H1 (cell line): ENCODE results near the gene JAG1. TPM values are rescaled to one million over a fixed set of nuclear protein-coding genes. Genes with fewer than 3 reads are reported as not detected.

Experiments
- EZH2 ChIP-seq: fragments of 200-600 bp; sonication (generic); IDR thresholded peaks from 2 replicates; pipeline ENCODE4 v1.7.1; 2012; ENCODE audit warnings: low read depth, mild to moderate bottlenecking, moderate library complexity, low read length, inconsistent platforms; ENCODE audit not compliant: severe bottlenecking
- HDAC2 ChIP-seq, 2 experiments: fragments of 300-600 bp in 1 of 2; sonication (generic) in 1 of 2; IDR thresholded peaks; 2 replicates each; pipeline ENCODE4 v1.6.1; 2011 to 2012; ENCODE audit warnings: low read depth in 2 of 2, low read length in 2 of 2, mild to moderate bottlenecking in 2 of 2, moderate library complexity in 2 of 2, borderline replicate concordance in 1 of 2, inconsistent platforms in 1 of 2
- RNF2 ChIP-seq: fragments of 200-900, 300-1000 bp; sonication (generic); IDR thresholded peaks from 2 replicates; pipeline ENCODE4 v1.7.1; 2016; ENCODE audit warnings: borderline replicate concordance, low read depth, mild to moderate bottlenecking, antibody characterized with exemption, low read length; ENCODE audit not compliant: poor library complexity, severe bottlenecking; ENCODE audit errors: missing control alignments
- polyA plus RNA-seq, 7 experiments: library from polyadenylated mRNA; depleted of rRNA in 3 of 7; stranded (reverse) in 5 of 7; unstranded in 2 of 7; fragments of >200 nt in 5 of 7; fragments of 200-250 nt in 2 of 7; gene quantifications; 1 replicate in 5 of 7; 2 replicates in 1 of 7; 4 replicates in 1 of 7; pipeline versions ENCODE4 v1.2.1 to v1.2.3, GENCODE V29; 2011 to 2013; ENCODE audit warnings: missing spikeins in 2 of 7, mixed read lengths in 2 of 7
- total RNA-seq: library from RNA; stranded (reverse); fragmentation: NEBNext Ultra II Directional; extraction: Animal tissue kit (Norgen Biotek cat#: 25700); gene quantifications from 2 replicates; pipeline ENCODE4 v1.2.1, GENCODE V29; 2021
- TF ChIP-seq, protein P1 (sequence below): IDR thresholded peaks from 2 replicates; pipeline ENCODE4 v1.6.1; 2012; ENCODE audit warnings: inconsistent platforms

Gene JAG1
- total and polyA plus RNA-seq, 2 of the 8 experiments (the other 6 are each of a cell fraction or from before 2014, with no cell fraction given), result 13.5 to 27.3 TPM

GRCh38 chr20:10672624-10673127 lies 1.1 kb downstream of the JAG1 start (continued):
- TF ChIP-seq, protein P1, sequence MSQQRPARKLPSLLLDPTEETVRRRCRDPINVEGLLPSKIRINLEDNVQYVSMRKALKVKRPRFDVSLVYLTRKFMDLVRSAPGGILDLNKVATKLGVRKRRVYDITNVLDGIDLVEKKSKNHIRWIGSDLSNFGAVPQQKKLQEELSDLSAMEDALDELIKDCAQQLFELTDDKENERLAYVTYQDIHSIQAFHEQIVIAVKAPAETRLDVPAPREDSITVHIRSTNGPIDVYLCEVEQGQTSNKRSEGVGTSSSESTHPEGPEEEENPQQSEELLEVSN, result peak; percentile 65
- TF ChIP-seq HDAC2 (IDR thresholded peaks at IDR 0.05; ENCODE audit: borderline replicate concordance in 1 of 2, low read depth in 2 of 2, low read length in 2 of 2) (peak in 1 of 2 experiments; percentile 43; a peak in 1 of 4 replicates), RNF2 (no peak), EZH2 (no peak)
- TF ChIP-seq, all 59 proteins: peak for 6
